HG02870 (cell line): ENCODE data around the gene WNT9A.

Source experiments
- ATAC-seq: cut with Tn5 transposase; IDR thresholded peaks from one replicate; pipeline ENCODE4 v1.9.1; 2021; ENCODE audit warnings: mild to moderate bottlenecking, moderate library complexity; ENCODE audit not compliant: unreplicated experiment

Gene WNT9A

DNA sequence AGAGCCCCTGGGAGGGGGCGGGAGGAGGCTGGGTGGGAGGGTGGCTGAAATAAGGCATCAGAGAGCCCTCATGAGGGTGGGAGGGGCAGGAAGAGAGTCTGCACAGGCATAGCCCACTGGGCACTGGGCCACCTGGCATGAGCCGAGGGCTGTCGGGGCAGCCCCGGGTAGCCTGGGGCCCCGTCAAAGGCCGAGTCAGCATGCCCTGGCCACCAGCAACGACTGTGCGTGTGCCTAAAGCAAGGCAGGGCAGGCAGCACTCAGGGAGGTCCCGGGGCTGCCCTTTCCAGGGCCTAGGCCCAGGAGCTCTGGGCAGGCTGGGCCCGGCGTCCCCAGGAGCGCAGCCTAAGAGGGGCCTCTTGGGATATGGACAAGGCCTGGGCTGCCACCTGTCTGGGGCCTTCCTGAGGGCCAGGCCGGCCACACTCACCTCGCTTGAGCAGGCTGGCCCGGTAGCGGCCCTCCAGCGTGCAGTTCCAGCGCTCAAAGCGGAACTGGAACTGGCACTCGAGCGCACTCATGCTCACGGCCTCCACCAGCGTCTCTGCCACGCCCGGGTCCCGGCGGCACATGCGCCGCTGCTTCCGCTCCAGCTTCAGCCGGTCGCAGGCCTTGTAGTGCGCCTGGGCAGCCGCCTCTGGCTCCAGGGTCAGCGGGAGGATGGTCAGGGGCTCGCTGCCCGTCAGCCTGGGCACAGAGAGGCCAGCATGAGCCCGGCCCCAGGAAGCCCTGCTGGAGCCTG lies 22.7 kb downstream of the WNT9A start:
- ATAC-seq, result no peak

DNA sequence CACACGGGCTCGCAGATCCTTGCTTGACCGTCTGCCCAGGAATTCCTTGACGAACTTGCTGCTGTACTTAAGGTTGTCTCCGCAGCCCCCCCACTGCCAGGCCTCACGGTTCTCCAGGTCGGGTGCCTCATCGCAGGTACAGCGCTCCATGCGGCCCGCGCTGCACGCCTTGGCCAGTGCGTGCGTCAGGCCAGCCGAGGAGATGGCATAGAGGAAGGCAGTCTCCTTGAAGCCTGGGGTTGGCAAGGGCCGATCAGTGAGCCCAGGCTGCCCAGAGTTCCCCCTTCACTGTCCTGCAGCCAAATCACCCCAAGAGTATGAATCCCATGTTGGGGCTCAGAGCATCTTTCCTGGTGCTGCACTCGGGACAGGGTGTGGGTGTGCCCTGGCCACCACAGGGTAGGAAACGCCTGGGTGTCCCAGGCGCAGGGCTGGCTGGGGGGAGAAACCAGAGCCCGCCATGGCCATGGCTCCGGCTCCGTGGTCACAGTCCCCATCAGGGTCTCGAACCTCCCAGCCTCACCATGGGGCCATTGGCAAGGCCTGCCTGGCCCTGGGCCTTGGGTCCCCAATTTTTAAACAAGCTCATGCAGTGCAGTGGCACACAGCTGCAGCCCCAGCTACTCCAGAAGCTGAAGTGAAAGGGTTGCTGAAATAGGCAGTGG lies 23.4 kb downstream of the WNT9A start:
- no peak for ATAC-seq

DNA sequence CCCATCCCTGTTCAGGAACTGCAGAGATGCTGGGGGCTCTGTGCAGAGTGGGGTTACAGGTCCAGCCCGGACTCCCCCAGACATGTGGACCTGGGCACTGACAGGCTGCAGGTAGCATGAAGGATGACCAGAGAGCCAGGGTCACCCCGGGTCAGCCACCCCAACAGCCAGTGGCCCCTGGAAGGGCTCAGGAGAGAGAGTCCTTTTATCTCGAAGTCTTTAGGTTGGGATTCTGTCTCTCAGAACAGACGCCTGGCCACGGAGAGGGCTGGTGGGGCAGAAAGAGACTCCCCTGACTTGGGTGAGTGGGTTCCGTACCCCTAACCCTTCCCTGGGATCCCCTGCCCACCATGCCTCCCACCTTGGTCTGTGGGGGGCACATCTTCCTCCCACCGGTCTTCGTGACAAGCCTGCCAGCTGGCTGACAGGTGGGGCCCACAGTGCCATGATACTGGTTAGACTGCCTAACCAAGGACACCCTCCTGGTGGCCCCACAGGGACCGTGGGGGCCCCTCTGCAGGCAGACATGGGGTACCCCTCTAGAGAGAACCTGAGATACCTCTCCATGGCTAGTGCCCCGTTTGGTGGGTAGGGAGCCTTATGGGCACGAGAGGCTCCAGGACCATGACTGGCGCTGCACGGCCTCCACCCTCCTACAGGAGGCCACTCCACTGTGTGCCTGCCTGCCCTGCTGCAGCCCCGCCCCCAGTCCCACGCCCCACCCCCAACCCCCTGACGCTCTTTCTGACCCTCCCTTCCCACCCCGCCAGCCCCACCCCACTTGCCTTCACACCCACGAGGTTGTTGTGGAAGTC lies 24.2 kb downstream of the WNT9A start:
- ATAC-seq, result no peak

DNA sequence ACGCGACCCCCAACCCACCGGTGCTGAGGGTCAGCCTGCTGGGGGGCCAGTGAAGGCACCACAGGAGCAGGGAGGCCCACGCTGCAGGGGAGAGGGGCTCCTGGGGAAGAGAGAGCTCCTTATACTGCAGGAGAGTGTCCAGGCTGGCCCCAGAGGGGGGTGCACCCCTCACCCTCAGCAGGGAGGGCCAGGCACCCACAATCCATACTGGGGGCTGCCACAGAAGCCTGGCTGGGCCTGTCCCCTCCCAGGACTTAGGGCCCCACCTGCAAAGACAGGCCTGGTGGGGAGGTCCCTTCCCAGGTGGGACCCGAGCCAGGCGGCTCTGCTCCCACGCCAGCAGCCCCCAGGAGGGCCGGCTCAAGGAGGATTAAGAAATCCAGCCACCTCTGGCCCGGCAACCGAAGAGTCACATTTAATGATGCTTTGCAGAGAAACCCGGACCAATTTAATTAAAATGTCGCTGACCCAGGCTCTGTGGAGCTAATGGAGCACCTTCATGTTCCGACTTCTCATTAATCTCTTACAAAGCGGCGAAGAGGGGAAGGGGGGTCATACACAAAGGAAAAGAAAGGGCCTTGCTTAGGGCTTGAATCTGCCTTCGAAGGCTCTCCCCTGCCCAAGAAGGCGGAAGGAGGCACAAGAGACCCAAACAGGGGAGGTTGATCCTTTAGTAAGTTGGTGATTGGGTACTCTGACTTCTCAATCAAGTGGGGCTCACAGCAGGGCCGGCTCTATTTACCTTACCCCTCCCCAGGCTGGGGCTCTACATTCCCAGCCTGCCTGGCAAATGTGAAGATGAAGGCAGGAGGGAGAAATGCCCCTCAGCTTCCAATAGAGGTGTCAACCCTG lies 25.0 kb downstream of the WNT9A start:
- no peak for ATAC-seq

DNA sequence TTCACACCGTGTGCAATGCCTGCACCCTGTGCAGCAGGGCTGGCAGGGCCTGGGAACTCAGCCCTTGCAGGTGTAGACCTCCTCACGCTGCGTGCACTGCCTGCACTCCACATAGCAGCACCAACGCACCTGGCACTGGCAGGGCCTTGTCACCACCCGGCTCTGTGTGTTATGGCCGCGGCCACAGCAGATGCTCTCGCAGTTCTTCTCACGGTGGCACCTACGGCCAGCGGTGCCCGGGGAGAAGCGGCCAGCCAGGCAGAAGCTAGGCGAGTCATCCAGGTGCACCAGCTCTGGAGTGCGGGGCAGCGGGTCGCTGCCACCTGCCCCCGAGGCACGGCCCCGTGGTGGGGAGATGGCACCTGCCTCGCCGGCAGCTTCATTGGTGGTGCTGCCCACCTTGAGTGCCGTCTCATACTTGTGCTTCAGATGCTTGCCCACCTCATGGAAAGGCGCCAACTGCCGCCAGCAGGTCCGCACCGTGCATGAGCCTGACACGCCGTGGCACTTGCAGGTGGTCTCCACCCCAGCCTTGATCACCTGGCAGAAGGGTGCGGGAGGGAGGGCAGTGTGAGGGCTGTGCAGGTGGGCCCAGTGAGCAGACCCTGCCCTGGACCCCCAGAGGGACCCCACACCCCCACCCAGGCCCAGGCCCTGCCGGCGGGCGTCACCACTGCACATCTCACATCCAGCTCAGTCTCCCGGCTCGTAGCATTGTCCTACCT lies 26.1 kb downstream of the WNT9A start:
- no peak for ATAC-seq

DNA sequence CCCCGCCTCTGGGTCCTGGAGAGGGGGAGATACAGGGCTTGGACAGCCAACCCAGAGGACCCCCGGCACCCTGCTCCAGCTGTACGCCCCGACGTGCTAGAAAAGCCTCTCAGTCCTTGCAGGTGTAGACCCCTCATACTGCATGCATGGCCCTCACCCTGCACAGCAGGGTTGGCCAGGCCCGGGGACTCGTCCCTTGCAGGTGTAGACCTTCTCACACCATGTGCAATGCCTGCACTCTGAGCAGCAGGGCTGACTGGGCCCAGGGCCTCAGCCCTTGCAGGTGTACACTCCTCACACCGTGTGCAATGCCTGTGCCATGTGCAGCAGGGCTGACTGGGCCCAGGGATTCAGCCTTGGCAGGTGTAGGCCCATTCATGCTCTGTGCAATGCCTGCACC lies 26.8 kb downstream of the WNT9A start:
- ATAC-seq, result no peak

DNA sequence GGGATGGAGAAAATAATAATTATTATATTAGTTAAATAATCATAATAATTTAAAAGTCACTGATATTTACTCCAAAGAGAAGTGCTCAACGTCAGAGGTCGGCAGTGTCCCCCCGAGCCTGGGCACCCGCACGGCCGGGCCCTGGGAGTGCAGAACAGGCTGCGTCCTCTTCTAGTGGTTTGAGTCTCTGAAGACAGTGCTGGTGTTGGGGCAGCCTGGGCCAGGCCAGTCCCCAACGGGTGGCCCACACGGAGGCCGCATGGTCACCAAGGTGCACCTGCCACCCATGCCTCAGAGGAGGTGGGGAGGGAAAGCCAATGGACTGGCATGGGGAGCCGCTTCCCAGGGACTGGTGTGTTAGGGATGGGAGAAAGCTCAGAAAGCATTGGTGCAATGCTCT lies 27.3 kb downstream of the WNT9A start:
- no peak for ATAC-seq

DNA sequence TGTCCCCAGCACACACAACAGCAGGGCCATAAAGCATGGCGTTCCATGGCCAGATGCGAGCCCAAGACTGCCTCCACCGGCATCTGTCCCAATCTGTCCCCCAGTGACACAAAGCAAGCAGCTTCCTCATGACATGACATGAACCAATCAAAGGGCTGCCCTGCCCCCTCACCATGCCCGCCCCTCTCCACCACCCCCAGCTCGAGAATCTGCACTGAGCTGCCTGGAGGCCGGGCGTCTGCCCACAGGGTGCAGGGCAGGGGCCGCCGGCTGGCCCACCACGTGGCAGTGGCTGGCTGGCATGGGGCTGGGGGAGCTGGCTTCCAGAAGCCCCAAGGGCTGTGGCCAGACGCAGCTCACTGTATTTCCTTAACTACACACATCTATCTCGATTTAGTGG lies 27.8 kb downstream of the WNT9A start:
- ATAC-seq, result no peak

DNA sequence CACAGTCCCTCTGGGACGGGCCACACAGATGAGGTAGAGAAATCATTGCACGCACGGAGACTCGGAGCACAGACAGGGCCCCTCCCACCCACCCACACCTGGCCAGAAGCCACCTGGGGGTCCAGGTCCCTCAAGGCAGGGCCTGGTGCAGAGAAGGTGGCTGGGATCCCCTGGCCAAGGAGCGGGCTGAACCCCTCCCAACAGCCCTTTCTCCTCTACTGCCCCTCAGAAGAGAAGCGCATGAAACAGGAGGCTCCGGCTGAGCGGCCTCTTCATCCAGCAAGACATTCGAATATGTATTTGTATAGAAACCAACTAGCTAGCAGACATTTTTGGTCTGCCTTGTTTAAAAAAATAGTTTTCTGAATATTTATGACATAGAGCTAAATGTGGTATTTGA lies 29.0 kb downstream of the WNT9A start:
- ATAC-seq, result no peak

DNA sequence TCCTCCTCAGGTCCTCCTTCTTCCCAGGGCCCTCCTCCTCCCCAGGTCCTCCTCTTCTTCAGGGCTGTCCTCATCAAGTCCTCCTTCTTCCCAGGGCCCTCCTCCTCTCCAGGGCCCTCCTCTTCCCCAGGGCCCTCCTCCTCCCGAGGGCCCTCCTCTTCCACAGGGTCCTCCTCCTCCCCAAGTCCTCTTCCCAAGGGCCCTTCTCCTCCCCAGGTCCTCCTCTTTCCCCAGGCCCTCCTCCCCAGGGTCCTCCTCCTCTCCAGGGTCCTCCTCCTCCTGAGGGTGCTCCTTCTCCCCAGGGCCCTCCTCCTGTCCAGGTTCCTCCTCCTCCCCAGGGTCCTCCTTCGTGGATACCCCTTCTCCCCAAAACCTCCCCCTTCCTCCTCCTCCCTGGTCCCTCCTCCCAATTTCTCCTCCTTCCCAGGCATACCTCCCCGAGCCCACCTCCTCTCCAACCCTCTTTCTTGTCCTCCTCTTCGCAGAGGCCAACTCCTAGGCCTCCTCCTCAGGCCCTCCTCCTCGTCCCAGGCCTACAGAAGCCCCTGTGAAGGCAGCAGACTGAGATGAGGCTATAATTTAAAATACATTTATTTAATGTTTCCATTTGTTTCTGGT lies 29.5 kb downstream of the WNT9A start:
- ATAC-seq, result no peak

DNA sequence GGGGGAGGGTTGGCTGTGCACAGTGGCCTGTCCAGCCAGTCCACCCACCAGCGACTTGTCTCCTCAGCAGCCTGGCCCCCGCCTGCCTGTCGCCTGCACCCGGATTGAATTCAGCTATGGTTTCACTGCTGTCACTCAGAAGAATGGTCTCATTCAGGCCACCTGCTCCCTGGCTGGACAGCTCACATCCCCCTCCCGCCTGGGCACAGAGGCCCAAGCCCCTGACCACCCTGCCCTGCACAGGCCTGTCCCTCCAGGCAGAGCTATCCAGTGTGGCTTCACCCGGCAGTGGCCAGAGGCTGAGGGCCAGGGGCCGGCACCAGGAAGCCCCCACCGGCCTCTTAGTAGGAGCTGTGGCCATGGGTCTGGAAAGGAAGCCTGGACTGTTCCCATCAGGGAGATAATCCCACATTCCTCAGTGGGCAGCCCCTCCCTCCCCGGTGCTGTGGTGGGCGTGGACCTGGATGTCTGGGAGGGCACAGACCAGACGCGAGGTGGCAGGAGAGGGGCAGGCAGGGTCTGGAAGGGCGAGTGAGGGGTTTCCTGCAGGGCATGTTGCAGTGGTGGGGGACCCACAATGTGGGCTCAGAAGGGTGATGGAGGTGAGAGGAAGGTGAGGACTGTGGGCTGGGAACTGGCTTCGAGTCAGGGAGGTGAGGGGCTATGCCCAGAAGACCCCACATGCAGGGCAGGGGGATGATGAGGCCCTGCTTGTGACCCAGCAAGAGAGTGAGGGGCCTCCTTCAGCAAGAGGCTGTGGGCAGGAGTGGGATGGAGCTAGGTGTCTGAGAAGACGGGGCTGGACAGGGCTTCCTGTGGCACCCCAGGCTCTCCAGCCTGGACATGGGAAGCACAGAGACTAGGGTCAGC lies 30.4 kb downstream of the WNT9A start:
- no peak for ATAC-seq

DNA sequence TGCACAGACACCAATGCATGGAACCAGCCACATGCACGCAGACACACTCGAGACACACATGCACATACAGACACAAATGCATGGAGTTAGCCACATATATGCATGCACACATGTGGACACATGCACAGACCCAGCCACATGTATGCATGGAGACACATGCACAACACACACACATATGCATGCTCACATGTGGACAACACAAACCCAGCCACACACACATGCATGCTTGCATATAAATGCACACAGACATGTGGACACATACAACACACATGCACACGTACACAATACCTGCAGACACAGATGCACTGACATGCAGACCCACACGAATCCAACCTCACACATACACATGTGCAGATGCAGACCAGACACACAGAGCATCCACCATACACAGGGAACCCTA lies 31.1 kb downstream of the WNT9A start:
- no peak for ATAC-seq

DNA sequence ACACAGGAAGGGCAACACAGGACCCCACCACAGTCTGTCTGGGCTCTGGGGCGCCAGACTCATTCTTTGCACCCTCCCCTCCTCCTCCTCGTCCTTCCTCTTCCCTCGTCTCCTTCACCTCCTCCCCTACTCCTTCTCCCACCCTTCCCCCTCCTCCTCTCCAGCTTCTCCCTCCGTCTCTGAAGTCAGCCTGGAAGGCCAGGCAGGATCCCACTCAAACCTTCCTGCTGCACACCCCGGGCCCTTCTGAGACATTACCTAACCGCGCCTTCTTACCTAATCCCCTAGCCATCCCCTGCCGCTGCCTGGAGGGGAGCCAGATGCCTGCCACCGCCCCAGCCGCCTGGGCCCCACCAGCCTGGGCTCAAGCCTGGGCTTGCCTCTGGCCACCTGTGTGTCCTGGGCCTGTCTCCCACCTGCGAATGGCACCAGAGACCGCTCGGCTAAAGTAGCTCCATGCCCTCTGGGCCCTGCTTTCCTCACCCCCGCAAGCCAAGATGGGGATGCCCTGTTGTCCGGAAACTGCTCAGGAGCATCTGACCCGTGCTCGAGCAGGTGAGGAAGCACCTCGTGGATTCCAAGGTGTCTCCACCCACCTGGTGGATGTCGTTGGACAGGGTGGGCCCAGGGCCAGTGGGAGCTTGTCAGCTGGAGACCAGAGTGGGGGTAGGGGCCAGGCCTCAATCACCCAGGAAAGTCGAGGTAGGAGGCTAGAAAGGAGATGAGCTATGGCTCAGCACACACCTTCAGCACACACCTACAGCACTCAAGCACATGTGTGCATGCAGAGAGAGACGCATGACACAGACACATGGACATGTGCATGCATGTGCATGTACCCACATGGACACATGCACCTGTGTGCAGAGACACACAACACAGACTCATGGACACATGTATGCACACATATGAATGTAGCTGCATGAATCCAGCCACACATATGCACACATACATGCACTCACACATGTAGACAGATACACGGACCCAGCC lies 31.9 kb downstream of the WNT9A start:
- no peak for ATAC-seq

DNA sequence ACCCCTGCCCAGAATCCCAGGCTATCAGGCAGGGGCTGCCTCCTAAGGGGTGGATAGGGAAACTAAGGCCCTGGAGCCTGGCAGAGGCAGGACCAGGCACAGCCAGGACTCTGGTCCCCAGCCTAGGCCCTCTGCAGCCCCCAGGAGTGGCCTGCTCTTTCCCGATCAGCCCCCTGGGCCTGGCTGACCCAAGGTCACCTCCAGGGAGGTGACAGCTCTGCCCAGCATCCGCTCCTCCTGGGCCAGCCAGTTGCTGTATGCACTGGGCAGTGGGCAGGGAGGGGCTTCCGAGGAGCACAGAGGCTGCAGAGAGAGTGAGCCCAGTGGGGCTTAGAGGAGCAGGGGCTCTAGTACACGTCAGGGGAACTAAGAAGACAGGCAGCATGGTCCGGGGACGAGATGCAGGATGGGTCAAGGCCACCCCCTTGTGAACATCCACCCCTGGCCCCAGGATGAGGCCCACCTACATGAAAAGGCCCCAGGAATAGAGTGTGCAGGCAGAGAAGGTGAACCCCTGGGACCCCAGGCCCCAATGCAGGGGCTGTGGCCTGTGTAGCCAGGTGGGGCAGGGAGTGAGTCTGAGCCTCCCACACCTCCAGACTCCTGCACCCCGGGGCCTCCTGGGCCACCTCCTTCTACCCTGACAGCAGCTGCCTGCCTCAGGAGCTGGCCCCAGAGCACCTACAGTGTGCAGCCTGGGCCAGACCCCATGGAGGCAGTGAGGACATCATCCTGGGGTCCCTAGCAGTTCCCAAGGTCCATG lies 32.8 kb downstream of the WNT9A start:
- no peak for ATAC-seq

DNA sequence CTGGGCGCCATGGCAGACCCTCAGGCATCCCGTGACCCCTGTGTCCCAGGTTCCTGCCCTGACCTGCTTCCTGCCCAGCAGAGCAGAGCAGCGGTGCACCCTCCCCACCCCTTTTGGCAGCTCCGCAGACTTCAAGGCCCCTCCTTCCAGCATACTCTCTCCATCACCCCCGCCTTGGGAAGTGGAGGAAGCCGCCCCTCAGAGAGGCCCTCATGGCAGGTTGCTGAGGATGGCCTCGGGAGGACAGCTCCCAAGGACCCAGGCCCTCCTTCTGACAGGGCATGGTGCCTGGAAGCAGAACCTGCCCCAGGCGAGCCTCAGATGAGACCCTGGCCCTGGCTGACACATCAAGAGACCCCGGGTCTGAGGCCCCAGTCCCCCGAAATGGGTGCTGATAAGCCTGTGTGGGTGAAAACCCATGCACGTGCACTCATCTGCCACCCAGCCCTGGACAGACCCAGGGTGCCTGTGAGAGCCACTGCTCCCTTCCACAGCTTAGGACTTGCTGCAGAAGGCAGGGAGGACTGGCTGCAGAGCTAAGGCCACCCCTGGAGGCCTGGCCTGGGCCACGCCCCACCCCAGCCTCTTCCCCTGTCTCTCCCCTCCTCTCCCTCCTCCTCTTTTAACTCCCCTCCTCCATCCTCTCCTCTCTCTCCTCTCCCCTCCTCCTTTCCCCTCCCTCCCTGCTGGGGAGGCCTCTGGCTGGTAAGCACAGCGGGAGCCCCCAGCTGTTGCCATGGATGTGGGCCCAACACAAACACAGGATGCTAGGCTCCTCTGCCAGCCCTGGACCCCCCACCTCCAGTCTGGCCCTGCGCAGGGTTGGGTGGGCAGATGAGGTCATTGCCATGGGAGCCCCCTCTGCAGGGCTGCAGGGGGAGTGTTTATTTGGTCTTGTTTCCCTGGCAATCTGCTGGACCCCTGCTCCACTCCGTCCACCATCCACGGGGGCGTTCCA lies 33.7 kb downstream of the WNT9A start:
- no peak for ATAC-seq

DNA sequence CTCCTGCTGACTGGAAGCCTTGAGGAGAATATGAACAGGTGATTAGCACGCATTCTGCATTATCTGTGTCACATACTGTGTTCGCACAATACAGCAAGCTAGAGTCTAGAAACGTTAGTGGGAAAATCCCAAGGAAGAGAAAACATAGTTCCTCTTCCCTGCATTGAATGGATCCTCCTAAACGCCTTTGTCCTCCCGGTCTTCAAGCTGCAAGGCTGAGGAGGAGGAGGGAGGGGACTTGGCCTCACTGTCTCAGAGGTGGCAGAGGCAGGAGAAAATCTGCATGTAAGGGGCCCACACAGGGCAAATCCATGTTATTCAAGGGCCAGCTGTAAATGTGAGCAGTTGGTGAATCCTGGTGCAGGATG lies 34.4 kb downstream of the WNT9A start:
- no peak for ATAC-seq
